GM18517 (cell line): ENCODE data around the gene STARD10.

Source experiments
- ATAC-seq: cut with Tn5 transposase; IDR thresholded peaks from one replicate; pipeline ENCODE4 v1.9.1; 2021; ENCODE audit warnings: mild to moderate bottlenecking, moderate library complexity; ENCODE audit not compliant: unreplicated experiment

The STARD10 gene

GRCh38 chr11:72781313-72782080, 12.3 kb downstream of the STARD10 start:
- ATAC-seq: no peak

- ATAC-seq: no peak
Observed at GRCh38 chr11:72781063-72781312, 12.9 kb downstream of the STARD10 start.

- ATAC-seq: no peak
Observed at GRCh38 chr11:72780296-72781062, 13.4 kb downstream of the STARD10 start.

- ATAC-seq: no peak
Observed at GRCh38 chr11:72779495-72780128, 14.2 kb downstream of the STARD10 start.

GRCh38 chr11:72778535-72779494, 15.0 kb downstream of the STARD10 start:
- ATAC-seq: no peak

- ATAC-seq: no peak
Observed at GRCh38 chr11:72777755-72778278, 16.0 kb downstream of the STARD10 start.

GRCh38 chr11:72776844-72777754, 16.7 kb downstream of the STARD10 start:
- ATAC-seq: no peak

- no peak for ATAC-seq
Observed at GRCh38 chr11:72776117-72776843, 17.6 kb downstream of the STARD10 start.

GRCh38 chr11:72775288-72776110, 18.3 kb downstream of the STARD10 start:
- ATAC-seq: no peak

GRCh38 chr11:72774499-72774898, 19.3 kb downstream of the STARD10 start:
- ATAC-seq: no peak

GRCh38 chr11:72773696-72774095, 20.2 kb downstream of the STARD10 start:
- ATAC-seq: no peak

- ATAC-seq: no peak
Observed at GRCh38 chr11:72773291-72773690, 20.6 kb downstream of the STARD10 start.

GRCh38 chr11:72772059-72772458, 21.8 kb downstream of the STARD10 start:
- no peak for ATAC-seq

- no peak for ATAC-seq
Observed at GRCh38 chr11:72771507-72771906, 22.3 kb downstream of the STARD10 start.

- no peak for ATAC-seq
Observed at GRCh38 chr11:72770799-72771198, 23.0 kb downstream of the STARD10 start.

GRCh38 chr11:72769680-72770079, 24.2 kb downstream of the STARD10 start:
- no peak for ATAC-seq

GRCh38 chr11:72768581-72768980, 25.3 kb downstream of the STARD10 start:
- no peak for ATAC-seq
